Calu3 (cell line): ENCODE measurements around the gene HHAT. TPM values are rescaled to one million over a fixed set of nuclear protein-coding genes. Genes with fewer than 3 reads are reported as not detected.

ENCODE experiments used
- BruUV-seq: library from RNA; stranded (reverse); fragments of 400-500 nt; replicated peaks from 2 replicates; lab custom pipeline; 2021; lab: Mats Ljungman, UMichigan
- CTCF ChIA-PET: fragments of 300-600 bp; sonication (Branson Sonifier 250); formaldehyde crosslinking; loops from one replicate; lab custom pipeline; 2022; ENCODE audit warnings: antibody characterized with exemption; lab: Charles Lee
- DNase-seq: peaks from one replicate; pipeline ENCODE4 v3.0.0; 2022
- H3K27ac Mint-ChIP-seq: one replicate; pipeline ENCODE4 v1.8.0; 2022; ENCODE audit warnings: mixed read lengths; ENCODE audit not compliant: unreplicated experiment
- H3K27me3 Mint-ChIP-seq: one replicate; pipeline ENCODE4 v1.8.0; 2022; ENCODE audit warnings: mixed read lengths; ENCODE audit not compliant: unreplicated experiment
- H3K36me3 Mint-ChIP-seq: one replicate; pipeline ENCODE4 v1.8.0; 2022; ENCODE audit warnings: mild to moderate bottlenecking, moderate library complexity, mixed read lengths; ENCODE audit not compliant: insufficient read depth, unreplicated experiment
- H3K4me1 Mint-ChIP-seq: one replicate; pipeline ENCODE4 v1.8.0; 2022; ENCODE audit warnings: mild to moderate bottlenecking, low read depth, mixed read lengths; ENCODE audit not compliant: unreplicated experiment
- H3K4me3 Mint-ChIP-seq: one replicate; pipeline ENCODE4 v1.8.0; 2022; ENCODE audit warnings: mild to moderate bottlenecking, low read depth, moderate library complexity, mixed read lengths; ENCODE audit not compliant: unreplicated experiment
- H3K9me3 Mint-ChIP-seq: one replicate; pipeline ENCODE4 v1.8.0; 2022; ENCODE audit warnings: low read depth, mixed read lengths; ENCODE audit not compliant: unreplicated experiment
- intact Hi-C: fragments of 100-400 bp; cut with micrococcal nuclease; formaldehyde crosslinking; loops from one replicate; pipeline ENCODE4 v1.10.0; 2022; ENCODE audit not compliant: unreplicated experiment
- total RNA-seq: library from RNA; stranded (reverse); gene quantifications from 2 replicates; pipeline ENCODE4 v1.2.3, GENCODE V29; 2022
- TF ChIP-seq, protein P1 (sequence below): fragments of 200-600 bp; IDR thresholded peaks from one replicate; pipeline ENCODE4 v1.8.0; 2022; ENCODE audit warnings: antibody characterized with exemption; ENCODE audit not compliant: unreplicated experiment

Gene HHAT
- total RNA-seq, 1 experiment from 2014 or later: 5.8 TPM

DNA sequence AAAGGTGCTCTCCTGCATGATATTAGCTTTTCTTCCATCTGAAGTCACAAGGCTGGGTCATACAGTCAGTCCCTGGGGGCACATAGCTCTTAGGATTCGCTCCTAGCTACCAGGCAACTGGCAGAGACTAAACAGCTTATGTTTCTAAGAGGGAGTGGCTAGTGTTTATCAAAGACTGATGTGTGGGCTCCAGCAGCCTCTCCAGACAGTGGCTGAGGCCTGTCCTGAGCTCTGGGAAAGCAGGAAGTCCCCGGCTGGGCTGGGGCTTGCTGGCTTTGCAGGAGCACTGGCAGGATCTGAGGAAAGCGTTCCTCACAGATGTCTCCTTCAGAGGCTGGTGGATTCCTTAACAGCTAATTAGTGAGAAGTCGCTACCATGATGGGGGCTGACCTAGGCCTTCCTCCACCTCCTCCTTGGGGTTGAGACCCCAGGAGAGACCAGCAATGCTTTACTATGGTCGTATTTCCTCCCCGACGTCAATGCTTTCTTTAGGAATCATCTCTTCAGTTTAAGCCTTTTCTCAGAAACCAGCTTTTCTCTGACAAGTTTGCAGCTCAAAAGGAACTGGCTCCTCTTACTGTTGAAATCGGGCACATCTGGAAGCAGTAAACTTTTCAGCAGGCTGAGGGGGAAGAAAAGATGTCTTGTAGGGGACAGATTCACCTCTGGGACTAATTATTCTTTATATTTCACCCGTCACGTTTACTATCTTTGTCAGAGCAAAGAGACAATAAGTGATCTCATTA is 33.5 kb upstream of the HHAT start:
- intact Hi-C loops: loop anchor here (5.0 kb wide), 2 partner anchors 58 to 93 kb away; no protein-coding TSS in a partner anchor
- Mint-ChIP-seq H3K36me3 (no peaks in the 10 kb centered on the region), H3K4me1 (peaks cover 8% of the 10 kb centered on the region), H3K9me3 (no peaks in the 10 kb centered on the region), H3K27ac (no peak overlapping the region), H3K4me3 (no peak overlapping the region), H3K27me3 (peaks cover 22% of the 10 kb centered on the region)
- CTCF ChIA-PET: no interaction called here
- DNase-seq: no peak
- BruUV-seq: no TSS peak
- TF ChIP-seq, protein P1, sequence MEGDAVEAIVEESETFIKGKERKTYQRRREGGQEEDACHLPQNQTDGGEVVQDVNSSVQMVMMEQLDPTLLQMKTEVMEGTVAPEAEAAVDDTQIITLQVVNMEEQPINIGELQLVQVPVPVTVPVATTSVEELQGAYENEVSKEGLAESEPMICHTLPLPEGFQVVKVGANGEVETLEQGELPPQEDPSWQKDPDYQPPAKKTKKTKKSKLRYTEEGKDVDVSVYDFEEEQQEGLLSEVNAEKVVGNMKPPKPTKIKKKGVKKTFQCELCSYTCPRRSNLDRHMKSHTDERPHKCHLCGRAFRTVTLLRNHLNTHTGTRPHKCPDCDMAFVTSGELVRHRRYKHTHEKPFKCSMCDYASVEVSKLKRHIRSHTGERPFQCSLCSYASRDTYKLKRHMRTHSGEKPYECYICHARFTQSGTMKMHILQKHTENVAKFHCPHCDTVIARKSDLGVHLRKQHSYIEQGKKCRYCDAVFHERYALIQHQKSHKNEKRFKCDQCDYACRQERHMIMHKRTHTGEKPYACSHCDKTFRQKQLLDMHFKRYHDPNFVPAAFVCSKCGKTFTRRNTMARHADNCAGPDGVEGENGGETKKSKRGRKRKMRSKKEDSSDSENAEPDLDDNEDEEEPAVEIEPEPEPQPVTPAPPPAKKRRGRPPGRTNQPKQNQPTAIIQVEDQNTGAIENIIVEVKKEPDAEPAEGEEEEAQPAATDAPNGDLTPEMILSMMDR: no peak

DNA sequence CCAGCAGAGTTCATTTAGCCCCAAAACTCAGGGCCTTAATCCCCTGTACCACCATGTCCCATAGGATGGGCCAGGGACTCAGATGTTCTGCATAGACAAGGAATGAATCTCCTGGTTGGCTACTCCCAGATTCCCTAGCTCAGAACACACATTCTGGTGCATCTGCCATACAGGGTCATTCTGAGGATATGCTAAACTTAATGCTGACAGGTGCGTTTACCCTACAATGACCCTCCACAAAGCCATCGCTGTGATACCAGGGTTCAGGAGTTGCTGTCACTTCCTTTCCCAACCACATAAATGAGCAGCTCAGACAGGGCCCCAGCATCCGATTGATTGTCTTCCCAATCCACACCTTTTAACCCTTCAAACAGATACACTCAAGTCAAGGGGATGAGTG is 32.0 kb upstream of the HHAT start:
- Mint-ChIP-seq H3K27me3 (peaks cover 32% of the 10 kb centered on the region), H3K4me1 (peaks cover 8% of the 10 kb centered on the region), H3K36me3 (no peaks in the 10 kb centered on the region), H3K9me3 (no peaks in the 10 kb centered on the region), H3K4me3 (no peak overlapping the region), H3K27ac (no peak overlapping the region)
- intact Hi-C loops: no loop called here
- TF ChIP-seq, protein P1: no peak
- CTCF ChIA-PET: no interaction called here
- no TSS peak for BruUV-seq
- DNase-seq: no peak

DNA sequence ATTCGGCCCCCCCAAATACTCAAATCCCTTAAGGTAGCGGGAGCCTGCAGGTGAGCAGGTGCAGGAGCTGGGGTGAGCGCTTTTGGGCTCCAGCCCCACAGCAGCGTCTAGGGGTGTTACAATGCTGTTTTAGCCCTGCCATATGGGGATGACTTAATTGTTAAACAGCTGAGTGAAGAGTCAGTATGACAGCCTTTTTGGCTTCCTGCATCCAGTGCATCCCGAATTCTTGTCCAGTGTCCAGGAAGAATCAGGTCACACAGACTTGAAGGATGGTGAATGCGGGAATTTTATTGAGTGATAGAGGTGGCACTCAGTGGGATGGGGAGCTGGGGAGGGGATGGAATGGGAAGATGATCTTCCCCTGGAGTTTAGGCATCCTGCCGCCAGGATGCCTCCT is 30.4 kb upstream of the HHAT start:
- no TSS peak for BruUV-seq
- no peak overlapping the region for H3K27ac Mint-ChIP-seq
- peaks cover 1% of the 10 kb centered on the region for H3K4me1 Mint-ChIP-seq
- intact Hi-C loops: no loop called here
- H3K27me3 Mint-ChIP-seq: peaks cover 38% of the 10 kb centered on the region
- TF ChIP-seq, protein P1: no peak
- no peak for DNase-seq
- no peak overlapping the region for H3K4me3 Mint-ChIP-seq
- no peaks in the 10 kb centered on the region for H3K36me3 Mint-ChIP-seq
- H3K9me3 Mint-ChIP-seq: no peaks in the 10 kb centered on the region
- CTCF ChIA-PET: no interaction called here

DNA sequence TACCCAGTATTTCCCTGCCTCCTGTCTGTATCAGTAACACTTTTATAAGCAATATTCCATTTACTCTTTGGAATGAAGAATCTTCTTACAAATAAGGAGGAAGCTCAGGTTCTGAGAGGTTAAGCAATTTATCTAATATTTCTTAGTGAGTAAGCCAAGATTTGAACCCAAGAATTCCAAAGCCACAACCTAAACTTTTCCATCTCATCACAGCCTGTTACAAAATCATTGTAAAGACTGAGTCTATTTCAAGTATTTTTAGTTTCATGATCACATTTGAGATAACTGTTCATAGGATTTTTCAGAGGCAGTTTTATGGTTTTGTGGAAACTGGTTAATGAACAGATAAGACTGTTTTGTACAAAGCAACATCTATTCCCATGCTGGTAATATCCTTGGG is 29.8 kb upstream of the HHAT start:
- CTCF ChIA-PET: no interaction called here
- no peaks in the 10 kb centered on the region for H3K36me3 Mint-ChIP-seq
- no peak overlapping the region for H3K27ac Mint-ChIP-seq
- H3K27me3 Mint-ChIP-seq: peaks cover 38% of the 10 kb centered on the region
- TF ChIP-seq, protein P1: no peak
- no TSS peak for BruUV-seq
- DNase-seq: no peak
- H3K9me3 Mint-ChIP-seq: no peaks in the 10 kb centered on the region
- intact Hi-C loops: no loop called here
- no peaks in the 10 kb centered on the region for H3K4me1 Mint-ChIP-seq
- no peak overlapping the region for H3K4me3 Mint-ChIP-seq
